Measurements from ENCODE around the gene KIF13A.

- TF ChIP-seq, protein P1, sequence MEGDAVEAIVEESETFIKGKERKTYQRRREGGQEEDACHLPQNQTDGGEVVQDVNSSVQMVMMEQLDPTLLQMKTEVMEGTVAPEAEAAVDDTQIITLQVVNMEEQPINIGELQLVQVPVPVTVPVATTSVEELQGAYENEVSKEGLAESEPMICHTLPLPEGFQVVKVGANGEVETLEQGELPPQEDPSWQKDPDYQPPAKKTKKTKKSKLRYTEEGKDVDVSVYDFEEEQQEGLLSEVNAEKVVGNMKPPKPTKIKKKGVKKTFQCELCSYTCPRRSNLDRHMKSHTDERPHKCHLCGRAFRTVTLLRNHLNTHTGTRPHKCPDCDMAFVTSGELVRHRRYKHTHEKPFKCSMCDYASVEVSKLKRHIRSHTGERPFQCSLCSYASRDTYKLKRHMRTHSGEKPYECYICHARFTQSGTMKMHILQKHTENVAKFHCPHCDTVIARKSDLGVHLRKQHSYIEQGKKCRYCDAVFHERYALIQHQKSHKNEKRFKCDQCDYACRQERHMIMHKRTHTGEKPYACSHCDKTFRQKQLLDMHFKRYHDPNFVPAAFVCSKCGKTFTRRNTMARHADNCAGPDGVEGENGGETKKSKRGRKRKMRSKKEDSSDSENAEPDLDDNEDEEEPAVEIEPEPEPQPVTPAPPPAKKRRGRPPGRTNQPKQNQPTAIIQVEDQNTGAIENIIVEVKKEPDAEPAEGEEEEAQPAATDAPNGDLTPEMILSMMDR (IDR thresholded peaks at IDR 0.05 in 8 of 11, conservative IDR thresholded peaks at IDR 0.05 in 3 of 11) = no peak
- TF ChIP-seq POLR2A (IDR thresholded peaks at IDR 0.05) (no peak), POLR2AphosphoS5 (IDR thresholded peaks at IDR 0.05) (no peak)
Observed at GRCh38 chr6:17965397-17965796, 22.0 kb downstream of the KIF13A start.

All from spleen (tissue), 7 donors.